HepG2 (cell line): Measurements from ENCODE around the gene CABP4. TPM values are rescaled to one million over a fixed set of nuclear protein-coding genes. Genes with fewer than 3 reads are reported as not detected.

Source experiments
- GABPB1 ChIP-seq: IDR thresholded peaks from 2 replicates; pipeline ENCODE4 v1.6.1; 2016; ENCODE audit warnings: mild to moderate bottlenecking, missing genetic modification reagents, moderate library complexity, missing compliant biosample characterization
- MAF1 ChIP-seq: sonication (generic); formaldehyde crosslinking; IDR thresholded peaks from 2 replicates; pipeline ENCODE4 v1.5.0; 2020; ENCODE audit warnings: missing genetic modification reagents, borderline replicate concordance
- MAZ ChIP-seq, 2 experiments: sonication (generic) in 1 of 2; formaldehyde crosslinking in 1 of 2; IDR thresholded peaks; 2 replicates each; pipeline versions ENCODE4 v1.5.0 to v1.6.1; 2012 to 2020; ENCODE audit warnings: low read depth in 2 of 2, mild to moderate bottlenecking in 2 of 2, borderline replicate concordance in 1 of 2, improper control_type of control experiment in 1 of 2, low read length in 1 of 2, missing genetic modification reagents in 1 of 2, moderate library complexity in 1 of 2
- PRDM4 ChIP-seq: sonication (generic); formaldehyde crosslinking; IDR thresholded peaks from 2 replicates; pipeline ENCODE4 v1.9.0; 2021; ENCODE audit warnings: missing genetic modification reagents, borderline replicate concordance
- SRF ChIP-seq: IDR thresholded peaks from 2 replicates; pipeline ENCODE4 v1.6.1; 2011; ENCODE audit warnings: mild to moderate bottlenecking, low read depth, low read length, moderate library complexity
- ZNF180 ChIP-seq: sonication (generic); formaldehyde crosslinking; IDR thresholded peaks from 2 replicates; pipeline ENCODE4 v1.4.0; 2020; ENCODE audit warnings: low read depth, missing genetic modification reagents, borderline replicate concordance
- ZNF337 ChIP-seq: sonication (generic); formaldehyde crosslinking; IDR thresholded peaks from 2 replicates; pipeline ENCODE4 v1.5.1; 2020; ENCODE audit warnings: missing genetic modification reagents, low read depth, mild to moderate bottlenecking, borderline replicate concordance
- ZNF747 ChIP-seq: sonication (generic); formaldehyde crosslinking; IDR thresholded peaks from 2 replicates; pipeline ENCODE4 v1.8.1; 2023; ENCODE audit warnings: missing genetic modification reagents, mild to moderate bottlenecking, borderline replicate concordance
- polyA plus RNA-seq, 8 experiments: library from polyadenylated mRNA; depleted of rRNA in 3 of 8; stranded (reverse) in 7 of 8; unstranded in 1 of 8; fragments of >200 nt; fragmentation: Illumina TruSeq in 4 of 8; extraction: Trizol in 4 of 8; gene quantifications; 2 replicates each; pipeline versions ENCODE4 v1.2.1 to v1.2.3, GENCODE V29; 2011 to 2016; ENCODE audit warnings: low read depth in 4 of 8, missing spikeins in 1 of 8, mixed read lengths in 1 of 8; ENCODE audit not compliant: insufficient read depth in 1 of 8
- total RNA-seq, 5 experiments: library from RNA; depleted of rRNA; stranded (reverse); fragments of >200 nt; fragmentation: Illumina TruSeq; extraction: Trizol; gene quantifications; 2 replicates each; pipeline ENCODE4 v1.2.3, GENCODE V29; 2016; ENCODE audit warnings: low read depth in 1 of 5
- TF ChIP-seq, protein P1 (sequence below): sonication (generic); formaldehyde crosslinking; IDR thresholded peaks from 2 replicates; pipeline ENCODE4 v1.4.0; 2020; ENCODE audit warnings: missing genetic modification reagents
- TF ChIP-seq, protein P2 (sequence below): sonication (generic); formaldehyde crosslinking; IDR thresholded peaks from 2 replicates; pipeline ENCODE4 v1.4.0; 2020; ENCODE audit warnings: missing genetic modification reagents; ENCODE audit errors: not compliant biosample characterization
- TF ChIP-seq, protein P3 (sequence below): sonication (generic); formaldehyde crosslinking; IDR thresholded peaks from 2 replicates; pipeline ENCODE4 v1.4.0; 2020; ENCODE audit warnings: missing genetic modification reagents

CABP4 gene
- total and polyA plus RNA-seq, 2 of the 13 experiments (the other 11 are each of a cell fraction or from before 2014, with no cell fraction given), result not detected

DNA sequence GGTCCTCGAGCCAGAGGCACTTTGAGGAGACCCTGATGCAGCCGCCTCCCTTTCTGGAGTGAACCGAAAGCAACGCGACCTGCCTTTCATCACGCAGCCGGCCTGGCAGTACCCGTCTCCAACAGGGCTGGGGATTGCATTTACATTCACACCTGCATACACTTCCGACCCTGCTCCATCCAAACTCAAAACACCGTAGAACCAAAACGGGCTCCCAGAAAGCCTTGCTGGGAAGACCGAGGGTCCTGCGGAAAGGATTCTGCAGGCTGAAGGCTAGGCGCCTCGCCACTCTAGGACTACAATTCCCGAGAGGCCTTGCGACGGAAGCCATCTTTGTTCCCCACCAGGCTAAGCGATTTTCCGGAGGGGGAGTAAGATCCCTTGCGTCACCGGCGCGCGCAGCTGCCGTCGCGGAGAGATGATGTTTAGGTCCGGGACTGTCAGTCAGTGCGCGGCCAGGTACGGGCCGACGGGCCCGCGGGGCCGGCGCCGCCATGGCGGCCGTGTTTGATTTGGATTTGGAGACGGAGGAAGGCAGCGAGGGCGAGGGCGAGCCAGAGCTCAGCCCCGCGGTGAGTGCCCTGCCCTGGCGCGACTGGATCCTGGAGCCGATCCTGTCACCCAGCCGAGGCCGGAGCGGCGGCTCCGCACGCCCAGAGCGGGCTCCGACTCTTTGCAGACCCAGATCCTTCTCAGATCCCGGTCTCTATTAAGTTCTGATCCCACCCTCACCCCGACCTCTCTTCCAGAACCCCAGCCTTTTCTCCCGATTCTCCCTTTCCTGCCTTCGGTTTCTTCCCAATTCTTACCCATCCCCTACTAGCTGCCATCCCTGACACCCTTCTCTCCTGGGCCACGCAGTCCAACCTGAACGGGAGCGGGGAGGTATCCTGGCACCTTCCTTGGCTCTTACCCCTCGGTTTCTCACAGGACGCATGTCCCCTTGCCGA lies 26.8 kb upstream of the CABP4 start, which contains the start of gene RPS6KB2 (continued):
- TF ChIP-seq PRDM4 (CRISPR knock-in tag) (no peak), ZNF337 (no peak), MAZ (IDR thresholded peaks at IDR 0.05; ENCODE audit: borderline replicate concordance, low read depth, low read length) (peak; percentile 86; the same call in 1 of the 2 replicates), MAZ (CRISPR knock-in tag; IDR thresholded peaks at IDR 0.05; ENCODE audit: low read depth) (peak; percentile 62), SRF (peak; percentile 85), ZNF747 (peak; percentile 43; the same call in 1 of the 2 replicates), MAF1 (peak; percentile 79; the same call in 1 of the 2 replicates), ZNF180 (CRISPR knock-in tag) (no peak), GABPB1 (CRISPR knock-in tag) (peak; percentile 94)
- TF ChIP-seq, protein P1, sequence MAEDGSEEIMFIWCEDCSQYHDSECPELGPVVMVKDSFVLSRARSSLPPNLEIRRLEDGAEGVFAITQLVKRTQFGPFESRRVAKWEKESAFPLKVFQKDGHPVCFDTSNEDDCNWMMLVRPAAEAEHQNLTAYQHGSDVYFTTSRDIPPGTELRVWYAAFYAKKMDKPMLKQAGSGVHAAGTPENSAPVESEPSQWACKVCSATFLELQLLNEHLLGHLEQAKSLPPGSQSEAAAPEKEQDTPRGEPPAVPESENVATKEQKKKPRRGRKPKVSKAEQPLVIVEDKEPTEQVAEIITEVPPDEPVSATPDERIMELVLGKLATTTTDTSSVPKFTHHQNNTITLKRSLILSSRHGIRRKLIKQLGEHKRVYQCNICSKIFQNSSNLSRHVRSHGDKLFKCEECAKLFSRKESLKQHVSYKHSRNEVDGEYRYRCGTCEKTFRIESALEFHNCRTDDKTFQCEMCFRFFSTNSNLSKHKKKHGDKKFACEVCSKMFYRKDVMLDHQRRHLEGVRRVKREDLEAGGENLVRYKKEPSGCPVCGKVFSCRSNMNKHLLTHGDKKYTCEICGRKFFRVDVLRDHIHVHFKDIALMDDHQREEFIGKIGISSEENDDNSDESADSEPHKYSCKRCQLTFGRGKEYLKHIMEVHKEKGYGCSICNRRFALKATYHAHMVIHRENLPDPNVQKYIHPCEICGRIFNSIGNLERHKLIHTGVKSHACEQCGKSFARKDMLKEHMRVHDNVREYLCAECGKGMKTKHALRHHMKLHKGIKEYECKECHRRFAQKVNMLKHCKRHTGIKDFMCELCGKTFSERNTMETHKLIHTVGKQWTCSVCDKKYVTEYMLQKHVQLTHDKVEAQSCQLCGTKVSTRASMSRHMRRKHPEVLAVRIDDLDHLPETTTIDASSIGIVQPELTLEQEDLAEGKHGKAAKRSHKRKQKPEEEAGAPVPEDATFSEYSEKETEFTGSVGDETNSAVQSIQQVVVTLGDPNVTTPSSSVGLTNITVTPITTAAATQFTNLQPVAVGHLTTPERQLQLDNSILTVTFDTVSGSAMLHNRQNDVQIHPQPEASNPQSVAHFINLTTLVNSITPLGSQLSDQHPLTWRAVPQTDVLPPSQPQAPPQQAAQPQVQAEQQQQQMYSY, result 0 out of 2 replicates have a peak, but pooled peaks have one; percentile 38
- TF ChIP-seq, protein P2, sequence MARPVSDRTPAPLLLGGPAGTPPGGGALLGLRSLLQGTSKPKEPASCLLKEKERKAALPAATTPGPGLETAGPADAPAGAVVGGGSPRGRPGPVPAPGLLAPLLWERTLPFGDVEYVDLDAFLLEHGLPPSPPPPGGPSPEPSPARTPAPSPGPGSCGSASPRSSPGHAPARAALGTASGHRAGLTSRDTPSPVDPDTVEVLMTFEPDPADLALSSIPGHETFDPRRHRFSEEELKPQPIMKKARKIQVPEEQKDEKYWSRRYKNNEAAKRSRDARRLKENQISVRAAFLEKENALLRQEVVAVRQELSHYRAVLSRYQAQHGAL (CRISPR knock-in tag), result peak; percentile 64
- TF ChIP-seq, protein P3, sequence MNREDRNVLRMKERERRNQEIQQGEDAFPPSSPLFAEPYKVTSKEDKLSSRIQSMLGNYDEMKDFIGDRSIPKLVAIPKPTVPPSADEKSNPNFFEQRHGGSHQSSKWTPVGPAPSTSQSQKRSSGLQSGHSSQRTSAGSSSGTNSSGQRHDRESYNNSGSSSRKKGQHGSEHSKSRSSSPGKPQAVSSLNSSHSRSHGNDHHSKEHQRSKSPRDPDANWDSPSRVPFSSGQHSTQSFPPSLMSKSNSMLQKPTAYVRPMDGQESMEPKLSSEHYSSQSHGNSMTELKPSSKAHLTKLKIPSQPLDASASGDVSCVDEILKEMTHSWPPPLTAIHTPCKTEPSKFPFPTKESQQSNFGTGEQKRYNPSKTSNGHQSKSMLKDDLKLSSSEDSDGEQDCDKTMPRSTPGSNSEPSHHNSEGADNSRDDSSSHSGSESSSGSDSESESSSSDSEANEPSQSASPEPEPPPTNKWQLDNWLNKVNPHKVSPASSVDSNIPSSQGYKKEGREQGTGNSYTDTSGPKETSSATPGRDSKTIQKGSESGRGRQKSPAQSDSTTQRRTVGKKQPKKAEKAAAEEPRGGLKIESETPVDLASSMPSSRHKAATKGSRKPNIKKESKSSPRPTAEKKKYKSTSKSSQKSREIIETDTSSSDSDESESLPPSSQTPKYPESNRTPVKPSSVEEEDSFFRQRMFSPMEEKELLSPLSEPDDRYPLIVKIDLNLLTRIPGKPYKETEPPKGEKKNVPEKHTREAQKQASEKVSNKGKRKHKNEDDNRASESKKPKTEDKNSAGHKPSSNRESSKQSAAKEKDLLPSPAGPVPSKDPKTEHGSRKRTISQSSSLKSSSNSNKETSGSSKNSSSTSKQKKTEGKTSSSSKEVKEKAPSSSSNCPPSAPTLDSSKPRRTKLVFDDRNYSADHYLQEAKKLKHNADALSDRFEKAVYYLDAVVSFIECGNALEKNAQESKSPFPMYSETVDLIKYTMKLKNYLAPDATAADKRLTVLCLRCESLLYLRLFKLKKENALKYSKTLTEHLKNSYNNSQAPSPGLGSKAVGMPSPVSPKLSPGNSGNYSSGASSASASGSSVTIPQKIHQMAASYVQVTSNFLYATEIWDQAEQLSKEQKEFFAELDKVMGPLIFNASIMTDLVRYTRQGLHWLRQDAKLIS, result no peak
